Stimulated activated CD8-positive, alpha-beta memory T cell treated with anti-CD3 and anti-CD28 coated beads, Interleukin-12 subunit alpha, Interleukin-12 subunit beta, amount 100 ng/mL, for 1 hour (primary cell): ENCODE measurements around the gene MAJIN.

Experiments used
- DNase-seq: peaks from one replicate; pipeline ENCODE4 v3.0.0-alpha.2; 2020; ENCODE audit warnings: low read depth

MAJIN gene

DNA sequence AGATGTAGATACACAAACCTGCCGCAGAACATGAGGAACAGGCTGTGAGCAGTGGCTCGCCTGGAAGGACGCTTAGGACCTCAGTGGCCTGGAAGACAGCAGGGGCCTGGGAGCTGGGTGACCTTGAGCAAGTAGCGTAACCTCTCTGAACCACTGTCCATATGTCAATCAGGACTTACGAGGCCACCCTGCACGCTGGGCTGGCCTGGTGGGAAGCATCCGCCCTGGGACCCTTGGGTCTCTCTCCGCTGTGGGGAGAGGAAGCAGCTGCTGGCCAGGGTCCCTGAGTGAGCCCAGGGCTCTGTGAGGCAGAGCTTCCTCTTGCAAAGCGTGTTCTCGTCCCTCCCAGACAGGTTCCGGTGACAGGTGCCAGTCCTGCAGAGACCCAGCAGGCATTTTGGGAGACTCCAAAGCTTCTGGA is 79.5 kb downstream of the MAJIN start:
- no peak for DNase-seq

DNA sequence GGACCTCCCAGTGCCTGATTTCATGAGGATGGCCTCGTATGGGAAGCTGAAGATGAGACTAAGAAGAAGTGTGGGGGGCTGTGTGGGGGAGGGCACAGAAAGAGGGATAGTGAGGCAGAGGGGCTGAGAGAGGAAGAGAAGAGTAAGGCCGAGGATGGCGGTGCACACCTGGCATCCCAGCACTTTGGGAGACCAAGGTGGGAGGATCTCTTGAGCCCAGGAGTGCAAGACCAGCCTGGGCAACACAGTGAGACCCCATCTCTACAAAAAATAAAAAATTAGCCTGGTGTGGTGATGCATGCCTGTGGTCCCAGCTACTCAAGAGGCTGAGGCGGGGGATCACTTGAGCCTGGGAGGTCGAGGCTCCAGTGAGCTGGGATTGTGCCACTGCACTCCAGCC is 80.0 kb downstream of the MAJIN start:
- no peak for DNase-seq

DNA sequence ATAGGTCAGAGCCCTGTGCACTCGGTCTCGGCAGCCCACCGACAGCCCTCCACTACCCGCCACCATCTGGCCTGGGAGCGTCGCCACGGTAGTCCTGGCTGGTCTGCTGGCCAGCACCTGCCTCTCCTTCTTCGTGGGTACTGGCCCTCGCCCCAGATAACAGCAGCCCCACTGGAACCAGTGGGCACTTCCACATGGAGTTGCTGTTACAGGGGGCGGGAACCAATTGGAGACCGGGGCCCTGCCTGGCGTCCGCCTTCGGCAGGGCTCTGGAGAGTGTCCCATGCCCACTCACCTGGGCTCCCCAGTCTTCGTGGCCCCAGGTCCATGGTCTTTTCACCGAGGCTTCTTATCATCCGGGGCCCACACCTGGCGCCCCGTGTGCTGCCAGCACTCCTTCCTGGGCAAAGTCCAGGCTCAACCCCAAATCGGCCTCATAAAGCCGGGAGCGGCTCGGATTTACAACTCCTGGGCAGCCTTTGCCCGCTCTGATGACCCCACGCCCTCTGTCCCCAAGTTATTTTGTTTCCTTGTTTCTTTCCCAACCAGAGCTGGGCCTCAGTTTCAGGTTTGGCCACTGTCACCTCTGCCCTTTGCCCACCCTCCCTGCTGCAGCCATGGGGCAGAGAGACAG is 80.6 kb downstream of the MAJIN start:
- DNase-seq: no peak

DNA sequence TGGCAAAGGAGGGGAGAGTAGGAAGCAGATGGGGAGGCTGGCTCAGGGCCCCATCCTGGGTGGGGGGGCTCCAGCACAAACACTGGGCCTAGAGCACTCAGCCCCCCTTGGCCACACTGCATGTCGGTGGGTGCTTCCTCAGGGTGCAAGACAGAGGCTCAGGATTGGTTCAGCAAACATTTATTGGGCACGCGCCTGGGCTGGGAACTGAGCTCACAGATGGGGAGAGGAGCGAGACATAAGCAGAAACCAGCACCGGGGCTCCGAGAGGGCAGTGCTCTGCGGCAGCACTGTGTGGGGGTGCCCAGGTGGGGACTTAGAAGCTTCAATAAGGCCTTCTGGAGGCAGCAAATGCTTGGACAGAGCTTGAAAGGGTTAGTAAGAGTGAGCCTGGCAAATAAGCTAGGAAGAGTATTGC is 81.4 kb downstream of the MAJIN start:
- DNase-seq: no peak

DNA sequence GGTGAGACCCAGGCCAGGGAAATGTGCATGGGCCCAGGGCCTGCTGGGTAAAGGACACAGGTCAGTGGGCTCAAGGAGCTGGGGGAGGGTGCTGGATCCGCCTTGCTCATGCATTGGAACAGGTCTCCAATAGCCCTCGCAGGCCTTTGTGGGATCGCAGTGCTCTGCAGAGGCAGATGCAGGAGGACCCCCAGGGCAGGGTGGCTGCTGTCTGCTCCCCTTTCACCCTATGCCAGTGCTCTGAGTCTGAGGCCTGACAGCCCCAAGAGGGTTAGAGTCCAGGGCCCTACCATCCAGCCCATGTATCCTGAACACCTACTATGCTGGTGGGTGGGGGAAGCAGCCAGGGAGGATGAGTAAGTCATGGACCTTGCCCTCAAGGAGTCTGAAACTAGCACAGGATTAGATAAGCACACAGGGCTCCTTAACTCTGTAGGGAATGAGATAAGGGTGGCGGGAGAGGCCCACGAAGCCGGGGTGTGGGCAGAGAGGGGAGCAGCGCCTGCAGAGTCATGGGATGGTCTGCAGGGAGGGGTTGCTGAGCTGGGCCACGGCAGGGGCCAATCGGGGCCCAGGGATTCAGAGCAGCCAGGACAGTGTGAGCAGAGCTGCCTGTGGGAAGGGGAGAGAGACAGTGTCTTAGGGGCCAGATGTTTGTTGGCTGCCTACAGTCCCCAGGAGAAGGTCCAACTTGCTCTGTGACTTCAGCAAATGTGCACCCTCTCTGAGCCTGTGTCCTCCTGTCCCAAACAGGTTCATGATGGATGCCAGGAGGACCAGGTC is 83.0 kb downstream of the MAJIN start:
- DNase-seq: no peak

DNA sequence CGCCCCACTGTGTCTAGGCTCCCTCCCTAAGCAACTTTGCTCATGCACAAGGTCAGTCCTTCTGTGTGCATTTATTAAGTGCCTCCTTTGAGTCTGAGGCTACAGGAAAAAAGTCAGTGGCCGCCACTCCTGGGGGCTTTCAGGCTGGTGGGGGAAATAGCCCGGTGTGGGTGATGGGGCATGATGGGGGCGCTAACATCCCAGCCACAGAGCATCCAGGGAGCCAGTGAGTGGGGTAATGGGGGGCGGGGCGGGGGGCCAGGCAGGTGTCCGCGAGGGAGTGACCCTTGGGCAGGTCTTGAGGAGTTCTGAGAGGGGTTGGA is 83.5 kb downstream of the MAJIN start:
- no peak for DNase-seq
